ENCODE measurements around the gene CPNE1.

GRCh38 chr20:35604449-35604747 is 60.3 kb downstream of the CPNE1 start:
- no peak for TF ChIP-seq POLR2A (IDR thresholded peaks at IDR 0.05; ENCODE audit: low read length)
- no peak for TF ChIP-seq GATA1 (IDR thresholded peaks at IDR 0.05; ENCODE audit: low read depth, low read length)
